ENCODE measurements around the gene SSH2. TPM values are rescaled to one million over a fixed set of nuclear protein-coding genes. Genes with fewer than 3 reads are reported as not detected.

Gene SSH2
- total and polyA plus RNA-seq, 2 of the 13 experiments (the other 11 are each of a cell fraction or from before 2014, with no cell fraction given), result 6.0 to 6.4 TPM

GRCh38 chr17:29892201-29892600 lies 37.8 kb downstream of the SSH2 start (continued):
- no peak for TF ChIP-seq BATF2 (CRISPR knock-in tag; IDR thresholded peaks at IDR 0.05)
- TF ChIP-seq BCL6 (CRISPR knock-in tag; IDR thresholded peaks at IDR 0.05), result peak; percentile 93
- no peak for TF ChIP-seq ZBTB14 (CRISPR knock-in tag; IDR thresholded peaks at IDR 0.05)
- no peak for TF ChIP-seq ZNF607 (CRISPR knock-in tag; IDR thresholded peaks at IDR 0.05; ENCODE audit: borderline replicate concordance)
- no peak for TF ChIP-seq SP4 (CRISPR knock-in tag; IDR thresholded peaks at IDR 0.05)
- TF ChIP-seq RORA (CRISPR knock-in tag; IDR thresholded peaks at IDR 0.05), result no peak
- TF ChIP-seq SMAD3 (CRISPR knock-in tag; IDR thresholded peaks at IDR 0.05), result no peak
- TF ChIP-seq CEBPZ (IDR thresholded peaks at IDR 0.05; ENCODE audit: low read length), result no peak
- TF ChIP-seq ADNP (CRISPR knock-in tag; IDR thresholded peaks at IDR 0.05), result no peak
- no peak for TF ChIP-seq TFE3 (CRISPR knock-in tag; IDR thresholded peaks at IDR 0.05)
- TF ChIP-seq ISX (CRISPR knock-in tag; conservative IDR thresholded peaks at IDR 0.05), result no peak
- no peak for TF ChIP-seq ZNF296 (CRISPR knock-in tag; conservative IDR thresholded peaks at IDR 0.05)

Data from HepG2 (cell line).